Activated T-cell treated with anti-CD3 and anti-CD28 coated beads, Interleukin-2, amount 50 U/mL, for 72 hours (primary cell): Measurements from ENCODE around the gene MS4A8. TPM values are rescaled to one million over a fixed set of nuclear protein-coding genes. Genes with fewer than 3 reads are reported as not detected.
"Not testable (repeated sequence)": the region's sequence is repeated elsewhere in the genome, so short reads cannot be mapped to it uniquely, and the experiment has no call there.

Experiments used
- ATAC-seq, 2 donors: fragments of 150-1000 bp; cut with Tn5 transposase; replicated peaks in 1 of 2; 2 replicates each; pipeline ENCODE4 v1.10.0; 2021; ENCODE audit warnings: moderate library complexity in 2 of 2, mild to moderate bottlenecking in 1 of 2
- DNase-seq, 2 donors: peaks; one replicate each; pipeline ENCODE4 v3.0.0; 2021 to 2022; ENCODE audit warnings: mixed read lengths in 1 of 2
- H3K27ac Mint-ChIP-seq: one replicate; pipeline ENCODE4 v1.8.0; 2022; ENCODE audit warnings: mild to moderate bottlenecking, moderate library complexity, mixed read lengths
- H3K27me3 Mint-ChIP-seq: one replicate; pipeline ENCODE4 v1.8.0; 2022; ENCODE audit warnings: low read depth, mixed read lengths
- H3K36me3 Mint-ChIP-seq, 2 donors: one replicate each; pipeline ENCODE4 v1.8.0; 2022; ENCODE audit warnings: mixed read lengths in 2 of 2, mild to moderate bottlenecking in 1 of 2; ENCODE audit not compliant: insufficient read depth in 2 of 2
- H3K4me1 Mint-ChIP-seq: one replicate; pipeline ENCODE4 v1.8.0; 2022; ENCODE audit warnings: low read depth, mixed read lengths
- H3K4me3 Mint-ChIP-seq, 2 donors: one replicate each; pipeline ENCODE4 v1.8.0; 2022; ENCODE audit warnings: mild to moderate bottlenecking in 2 of 2, mixed read lengths in 2 of 2, moderate library complexity in 2 of 2
- H3K9me3 Mint-ChIP-seq, 2 donors: one replicate each; pipeline ENCODE4 v1.8.0; 2022; ENCODE audit warnings: mixed read lengths in 2 of 2
- total RNA-seq, 2 donors: library from RNA; stranded (reverse); gene quantifications; one replicate each; pipeline ENCODE4 v1.2.3, GENCODE V29; 2022

MS4A8 gene
- total RNA-seq, 2 donors from 2014 or later, result not detected

DNA sequence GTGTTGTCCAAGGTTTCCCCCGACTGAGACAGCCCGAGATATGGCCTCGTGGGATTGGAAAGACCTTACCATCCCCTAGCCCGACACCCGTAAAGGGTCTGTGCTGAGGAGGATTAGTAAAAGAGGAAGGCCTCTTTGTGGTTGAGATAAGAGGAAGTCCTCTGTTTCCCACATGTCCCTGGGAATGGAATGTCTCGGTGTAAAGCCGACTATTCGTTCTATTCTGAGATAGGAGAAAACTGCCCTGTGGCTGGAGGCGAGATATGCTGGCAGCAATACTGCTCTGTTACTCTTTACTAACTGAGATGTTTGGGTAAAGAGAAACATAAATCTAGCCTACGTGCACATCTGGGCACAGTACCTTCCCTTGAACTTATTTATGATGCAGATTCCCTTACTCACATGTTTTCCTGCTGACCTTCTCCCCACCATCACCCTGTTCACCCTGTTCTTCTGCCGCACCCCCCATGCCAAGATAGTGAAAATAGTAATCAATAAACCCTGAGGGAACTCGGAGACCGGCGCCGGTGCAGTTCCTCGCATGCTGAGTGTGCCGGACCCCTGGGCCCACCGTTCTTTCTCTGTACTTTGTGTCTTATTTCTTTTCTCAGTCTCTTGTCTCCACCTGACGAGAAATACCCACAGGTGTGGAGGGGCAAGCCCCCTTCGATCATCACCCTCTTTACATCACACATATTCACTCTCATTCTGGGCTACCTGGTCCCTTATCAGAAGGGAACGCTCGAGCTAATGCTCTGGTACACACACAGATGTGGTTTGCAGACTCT, 60.2 kb downstream of the MS4A8 start:
- not testable (repeated sequence) for DNase-seq, H3K4me1 Mint-ChIP-seq, H3K4me3 Mint-ChIP-seq, H3K36me3 Mint-ChIP-seq, ATAC-seq, H3K27ac Mint-ChIP-seq, H3K9me3 Mint-ChIP-seq
- H3K27me3 Mint-ChIP-seq, result peaks cover 30% of the 10 kb centered on the region

DNA sequence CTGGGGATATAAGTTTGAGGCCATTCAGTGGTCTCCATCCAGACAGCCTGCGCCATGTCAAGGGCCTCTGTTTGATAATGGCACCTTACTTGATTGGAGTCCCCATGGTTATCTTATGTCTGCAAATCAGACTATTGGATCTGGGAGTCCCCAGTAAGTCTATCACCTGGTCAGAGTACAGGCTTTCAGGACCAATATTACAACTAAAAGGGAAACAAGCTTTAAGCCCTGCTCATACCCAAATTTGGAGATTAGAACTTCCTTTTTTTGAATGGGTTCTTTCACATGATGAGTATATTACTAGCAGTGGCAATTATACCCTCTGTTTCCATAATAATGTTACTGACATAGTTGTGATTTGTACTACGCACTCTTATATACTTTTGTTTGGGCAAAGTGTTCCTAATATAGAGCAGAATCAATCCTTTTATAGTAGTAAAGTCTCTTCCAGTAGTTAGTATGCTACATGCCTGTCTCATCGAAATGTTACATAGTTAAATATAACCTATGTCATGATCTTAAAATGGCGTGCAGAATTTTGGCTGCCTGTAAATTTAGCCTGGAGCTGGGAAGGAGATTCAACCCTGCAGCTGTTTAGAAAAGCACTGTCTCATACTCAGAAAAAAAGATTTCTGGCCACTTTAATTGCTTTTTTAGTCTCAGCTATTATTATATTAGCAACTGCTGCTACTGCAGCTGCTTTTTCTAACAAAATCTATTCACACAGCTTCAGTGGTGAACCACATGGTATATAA, 62.2 kb downstream of the MS4A8 start:
- Mint-ChIP-seq H3K27me3 (peaks cover 36% of the 10 kb centered on the region), H3K36me3 (no peaks in the 10 kb centered on the region), H3K9me3 (no peaks in the 10 kb centered on the region), H3K4me1 (peaks cover 9% of the 10 kb centered on the region), H3K4me3 (no peak overlapping the region), H3K27ac (no peak overlapping the region)
- ATAC-seq, result no peak
- DNase-seq, result no peak

DNA sequence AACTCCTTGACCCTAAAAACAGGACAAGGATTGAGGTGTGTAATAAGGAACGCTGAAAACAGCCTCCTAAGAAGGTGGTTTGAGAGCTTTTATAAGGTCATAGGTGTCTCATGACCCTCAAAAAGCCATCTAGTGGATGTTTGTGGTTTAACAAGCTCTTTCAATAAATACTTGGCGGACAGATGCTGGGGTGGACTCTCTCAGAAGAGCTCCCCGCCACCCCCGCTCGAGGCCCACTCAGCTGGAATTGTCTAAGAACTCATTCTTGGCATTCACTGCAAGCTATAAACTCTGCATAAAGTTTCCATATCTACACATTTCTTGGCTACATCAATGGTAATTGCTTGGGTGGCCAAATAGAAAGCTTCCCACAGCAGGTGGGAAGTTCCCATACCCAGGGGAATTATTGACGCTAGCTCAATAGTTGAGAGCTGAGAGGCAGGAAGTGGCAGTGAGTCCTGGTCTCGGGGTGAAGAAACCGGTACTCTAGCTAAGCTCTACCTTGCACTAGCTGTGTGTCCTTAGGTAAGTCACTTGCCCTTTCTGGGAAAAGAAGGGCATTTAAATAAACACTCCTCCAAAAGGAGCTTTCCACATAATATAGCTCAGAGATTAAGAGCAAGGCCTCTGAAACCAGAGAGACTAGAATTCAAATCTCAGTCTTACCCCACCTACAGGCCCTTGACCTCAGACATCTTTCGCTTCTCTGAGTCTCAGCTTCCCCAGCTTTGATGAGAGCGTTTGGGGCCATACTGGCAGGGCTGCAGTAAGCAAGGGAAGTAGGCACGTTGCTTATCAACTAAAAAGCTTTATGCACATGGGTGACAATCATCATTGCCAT, 63.7 kb downstream of the MS4A8 start:
- no peaks in the 10 kb centered on the region for H3K36me3 Mint-ChIP-seq
- ATAC-seq (peak; percentile 37 to 50), DNase-seq (no peak)
- H3K4me3 Mint-ChIP-seq, result no peak overlapping the region
- peaks cover 13% of the 10 kb centered on the region for H3K4me1 Mint-ChIP-seq
- no peak overlapping the region for H3K27ac Mint-ChIP-seq
- H3K27me3 Mint-ChIP-seq, result peaks cover 40% of the 10 kb centered on the region
- no peaks in the 10 kb centered on the region for H3K9me3 Mint-ChIP-seq

DNA sequence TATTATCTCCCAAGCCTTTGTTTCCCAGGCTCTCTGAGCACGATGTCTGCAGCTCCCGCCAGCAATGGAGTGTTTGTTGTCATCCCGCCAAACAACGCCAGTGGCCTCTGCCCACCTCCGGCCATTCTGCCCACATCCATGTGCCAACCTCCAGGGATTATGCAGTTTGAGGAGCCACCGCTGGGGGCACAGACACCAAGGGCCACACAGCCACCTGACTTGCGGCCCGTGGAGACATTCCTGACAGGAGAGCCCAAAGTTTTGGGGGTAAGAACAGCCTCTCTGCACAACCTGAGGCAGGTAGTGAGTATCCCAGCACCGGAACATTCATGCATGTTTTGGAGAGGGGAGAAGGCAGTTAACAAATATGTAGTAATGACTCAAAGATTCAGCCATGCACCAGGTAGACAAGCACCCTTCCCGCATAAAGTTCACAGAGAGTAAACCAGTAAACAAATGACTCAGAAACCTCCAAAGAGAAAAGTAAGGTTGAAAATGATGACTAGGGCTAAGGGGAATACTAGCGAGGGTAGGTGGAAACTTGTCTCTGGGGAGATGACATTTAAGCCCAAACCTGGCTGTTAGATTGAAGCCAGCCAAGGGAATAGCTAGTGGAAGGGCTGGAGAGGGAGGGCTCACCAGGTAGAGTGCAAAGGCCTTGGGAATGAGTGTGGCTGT, 64.4 kb downstream of the MS4A8 start:
- Mint-ChIP-seq H3K27ac (no peak overlapping the region), H3K9me3 (no peaks in the 10 kb centered on the region), H3K4me3 (no peak overlapping the region), H3K27me3 (peaks cover 36% of the 10 kb centered on the region), H3K36me3 (no peaks in the 10 kb centered on the region), H3K4me1 (peaks cover 13% of the 10 kb centered on the region)
- ATAC-seq (peak; percentile 29 to 44), DNase-seq (no peak)

DNA sequence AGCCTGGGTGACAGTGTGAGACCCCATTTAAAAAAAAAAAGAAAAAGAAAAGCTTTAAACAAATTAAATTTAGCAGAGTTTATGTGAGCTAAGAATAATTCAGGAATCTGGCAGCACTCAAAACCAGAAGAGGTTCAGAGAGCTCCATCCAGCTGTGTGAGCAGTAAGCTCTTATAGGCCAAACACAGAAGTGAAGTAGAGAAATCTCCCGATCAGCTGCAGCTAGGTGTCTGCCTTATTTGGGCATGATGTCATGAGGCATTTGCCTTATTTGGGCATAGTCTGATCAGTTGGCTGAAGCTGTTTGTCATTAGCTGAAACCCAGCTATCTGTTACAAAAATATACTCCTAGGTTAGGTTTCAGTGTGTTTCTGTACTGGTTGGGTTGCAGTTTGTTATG, 65.5 kb downstream of the MS4A8 start:
- Mint-ChIP-seq H3K36me3 (no peaks in the 10 kb centered on the region), H3K4me3 (no peak overlapping the region), H3K9me3 (no peaks in the 10 kb centered on the region), H3K27me3 (peaks cover 27% of the 10 kb centered on the region), H3K4me1 (peaks cover 13% of the 10 kb centered on the region), H3K27ac (no peak overlapping the region)
- ATAC-seq, result no peak
- no peak for DNase-seq

DNA sequence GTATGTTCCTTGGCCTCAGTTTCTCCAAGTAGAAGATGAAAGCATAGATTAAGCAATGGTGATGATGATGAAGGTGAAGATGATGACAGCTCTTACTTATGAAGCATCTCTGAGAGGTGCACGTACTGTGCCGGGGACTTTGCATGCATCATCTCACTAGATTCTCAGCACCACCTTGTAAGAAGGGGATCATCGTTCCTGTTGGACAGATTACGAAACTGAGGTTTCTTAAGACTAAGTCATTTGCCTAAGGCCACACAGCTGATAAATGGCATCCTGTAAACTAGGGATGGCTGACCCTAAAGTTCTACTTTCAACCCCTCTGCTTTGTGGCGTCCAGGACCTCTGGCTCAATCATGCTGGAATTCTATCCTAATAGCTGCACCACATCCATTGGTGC, 65.9 kb downstream of the MS4A8 start:
- Mint-ChIP-seq H3K27me3 (peaks cover 23% of the 10 kb centered on the region), H3K27ac (no peak overlapping the region), H3K4me1 (peaks cover 13% of the 10 kb centered on the region), H3K36me3 (no peaks in the 10 kb centered on the region), H3K4me3 (no peak overlapping the region), H3K9me3 (no peaks in the 10 kb centered on the region)
- no peak for DNase-seq
- no peak for ATAC-seq

Other genes with a start within 250 kb of the MS4A8 start
- 1 to 10 TPM; 1.6 TPM for gene MS4A1, start 243.8 kb upstream of the MS4A8 start, total RNA-seq
- not detected for gene MS4A12, start 206.8 kb upstream of the MS4A8 start, total RNA-seq
- gene MS4A13, start 184.2 kb upstream of the MS4A8 start, total RNA-seq, result not detected
- gene MS4A18, start 25.1 kb downstream of the MS4A8 start, total RNA-seq, result not detected
- gene MS4A15, start 57.3 kb downstream of the MS4A8 start, total RNA-seq, result not detected
- gene MS4A10, start 85.7 kb downstream of the MS4A8 start, total RNA-seq, result not detected
- 10 to 100 TPM; 16.4 to 23.9 TPM for gene CCDC86, start 142.5 kb downstream of the MS4A8 start, total RNA-seq
- gene PTGDR2, start 156.3 kb downstream of the MS4A8 start, total RNA-seq, result under 1 TPM; 0.16 to 0.17 TPM
- gene ZP1, start 167.9 kb downstream of the MS4A8 start, total RNA-seq, result not detected
- 100 to 1,000 TPM; 139 to 175 TPM for gene PRPF19, start 207.0 kb downstream of the MS4A8 start, total RNA-seq
- 10 to 100 TPM; 61.9 to 66.3 TPM for gene TMEM109, start 214.5 kb downstream of the MS4A8 start, total RNA-seq
- 1 to 10 TPM; 2.4 to 3.5 TPM for gene TMEM132A, start 224.8 kb downstream of the MS4A8 start, total RNA-seq